Central memory CD8-positive, alpha-beta T cell (primary cell): ENCODE data around the gene TVP23A.
A peak's percentile ranks its signal among the peaks of the same experiment; 100 is the strongest.

Experiments
- ATAC-seq: fragments of 150-1000 bp; cut with Tn5 transposase; replicated peaks from 2 replicates; pipeline ENCODE4 v1.10.0; 2022; ENCODE audit warnings: mild to moderate bottlenecking, moderate FRiP score, moderate number of reproducible peaks; ENCODE audit not compliant: poor library complexity, severe bottlenecking; ENCODE audit errors: extremely low read depth
- DNase-seq, 2 donors: peaks; one replicate each; pipeline ENCODE4 v3.0.0; 2021; ENCODE audit warnings: low spot score in 2 of 2
- H3K27ac Mint-ChIP-seq: one replicate; pipeline ENCODE4 v1.8.0; 2022; ENCODE audit warnings: low read depth, mild to moderate bottlenecking, moderate library complexity, mixed read lengths
- H3K27me3 Mint-ChIP-seq: one replicate; pipeline ENCODE4 v1.8.0; 2022; ENCODE audit warnings: mixed read lengths
- H3K36me3 Mint-ChIP-seq: one replicate; pipeline ENCODE4 v1.8.0; 2022; ENCODE audit warnings: mild to moderate bottlenecking, moderate library complexity, mixed read lengths; ENCODE audit not compliant: insufficient read depth
- H3K4me1 Mint-ChIP-seq: one replicate; pipeline ENCODE4 v1.8.0; 2022; ENCODE audit warnings: mixed read lengths
- H3K4me3 Mint-ChIP-seq: one replicate; pipeline ENCODE4 v1.8.0; 2022; ENCODE audit warnings: mild to moderate bottlenecking, moderate library complexity, mixed read lengths
- H3K9me3 Mint-ChIP-seq: one replicate; pipeline ENCODE4 v1.8.0; 2022; ENCODE audit warnings: mixed read lengths

TVP23A gene

GRCh38 chr16:10776280-10776679, 42.3 kb downstream of the TVP23A start:
- Mint-ChIP-seq H3K9me3 (no peaks in the 10 kb centered on the region), H3K36me3 (no peaks in the 10 kb centered on the region), H3K4me3 (peak overlapping the region; percentile 8), H3K27me3 (no peaks in the 10 kb centered on the region), H3K4me1 (peaks cover 16% of the 10 kb centered on the region), H3K27ac (peak overlapping the region; percentile 59)
- DNase-seq (no peak), ATAC-seq (peak; percentile 92)

- ATAC-seq (peak; percentile 52), DNase-seq (no peak)
- Mint-ChIP-seq H3K27ac (no peak overlapping the region), H3K27me3 (no peaks in the 10 kb centered on the region), H3K9me3 (no peaks in the 10 kb centered on the region), H3K4me1 (peaks cover 35% of the 10 kb centered on the region), H3K36me3 (peaks cover 9% of the 10 kb centered on the region), H3K4me3 (no peak overlapping the region)
These were observed 47.7 kb downstream of the TVP23A start for GRCh38 chr16:10770907-10771306.

DNA sequence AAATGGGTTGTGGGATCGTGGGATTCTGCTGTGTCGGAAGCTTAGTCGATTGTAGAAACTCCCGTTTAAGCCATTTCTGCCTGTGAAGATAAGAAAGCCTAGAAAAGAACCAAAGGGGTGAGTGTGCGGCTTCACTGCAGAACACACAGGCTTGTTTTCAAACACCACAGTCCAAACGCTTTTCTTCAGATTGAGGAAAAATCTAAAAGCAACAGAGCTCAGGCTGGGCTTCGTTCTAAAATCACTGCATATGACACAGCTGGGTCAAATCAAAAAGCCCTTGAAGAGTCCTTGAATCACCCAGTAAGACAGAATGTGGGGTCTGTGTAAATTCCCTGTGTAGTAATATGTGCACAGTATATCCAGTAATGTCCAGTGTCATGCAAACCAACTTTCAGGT, 49.2 kb downstream of the TVP23A start:
- Mint-ChIP-seq H3K4me1 (peaks cover 42% of the 10 kb centered on the region), H3K9me3 (no peaks in the 10 kb centered on the region), H3K4me3 (no peak overlapping the region), H3K36me3 (peaks cover 12% of the 10 kb centered on the region), H3K27ac (no peak overlapping the region), H3K27me3 (no peaks in the 10 kb centered on the region)
- ATAC-seq: no peak
- DNase-seq: no peak

GRCh38 chr16:10767127-10767526, 51.5 kb downstream of the TVP23A start:
- H3K27ac Mint-ChIP-seq: peak overlapping the region; percentile 46
- no peaks in the 10 kb centered on the region for H3K9me3 Mint-ChIP-seq
- H3K4me3 Mint-ChIP-seq: no peak overlapping the region
- ATAC-seq (no peak), DNase-seq (no peak)
- H3K27me3 Mint-ChIP-seq: no peaks in the 10 kb centered on the region
- peaks cover 52% of the 10 kb centered on the region for H3K4me1 Mint-ChIP-seq
- peaks cover 25% of the 10 kb centered on the region for H3K36me3 Mint-ChIP-seq

- Mint-ChIP-seq H3K27ac (peak overlapping the region; percentile 99), H3K9me3 (no peaks in the 10 kb centered on the region), H3K27me3 (no peaks in the 10 kb centered on the region), H3K36me3 (peaks cover 36% of the 10 kb centered on the region), H3K4me3 (peak overlapping the region; percentile 60), H3K4me1 (peaks cover 44% of the 10 kb centered on the region)
- peak; percentile 18 to 64 for DNase-seq
- peak; percentile 91 for ATAC-seq
These were observed 52.8 kb downstream of the TVP23A start for GRCh38 chr16:10765772-10766171.

GRCh38 chr16:10763456-10763855, 55.1 kb downstream of the TVP23A start:
- no peaks in the 10 kb centered on the region for H3K9me3 Mint-ChIP-seq
- no peak for DNase-seq
- H3K4me1 Mint-ChIP-seq: peaks cover 42% of the 10 kb centered on the region
- H3K4me3 Mint-ChIP-seq: no peak overlapping the region
- H3K27me3 Mint-ChIP-seq: no peaks in the 10 kb centered on the region
- no peak for ATAC-seq
- no peak overlapping the region for H3K27ac Mint-ChIP-seq
- H3K36me3 Mint-ChIP-seq: peaks cover 50% of the 10 kb centered on the region

DNA sequence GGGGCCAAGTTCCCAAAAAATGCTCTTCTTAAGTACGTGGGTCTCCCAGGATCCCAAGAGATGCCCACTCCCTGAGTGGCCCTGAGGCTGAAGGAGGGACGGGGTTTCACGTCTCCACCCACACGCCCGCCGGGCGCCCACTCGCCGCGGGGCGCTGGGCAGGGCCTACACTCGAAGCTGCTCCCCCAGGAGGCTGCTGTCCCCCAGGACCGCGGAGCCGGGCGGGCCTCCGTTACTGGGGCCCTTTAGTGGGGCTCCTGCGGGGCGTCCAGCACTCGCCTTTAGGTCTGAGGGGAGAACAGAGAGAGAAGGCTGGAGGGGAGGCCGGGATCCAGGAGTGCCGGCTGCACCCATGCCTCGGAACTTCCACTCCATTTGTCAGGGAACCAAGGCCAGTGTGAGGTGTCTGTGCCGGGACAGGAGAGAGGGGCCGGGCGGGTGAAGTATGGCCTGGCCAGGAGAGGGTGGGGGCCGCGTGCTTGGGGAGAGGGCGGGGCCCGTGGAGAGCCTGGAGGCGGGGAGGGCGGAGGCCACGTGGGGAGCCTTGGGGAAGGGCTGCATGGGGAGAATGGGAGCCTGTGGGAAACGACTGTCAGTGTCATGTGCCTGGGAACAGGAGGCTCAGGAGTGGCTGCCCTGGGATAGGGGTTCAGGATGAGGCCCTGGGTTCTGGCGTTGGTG, 56.1 kb downstream of the TVP23A start:
- DNase-seq (no peak), ATAC-seq (no peak)
- no peak overlapping the region for H3K4me3 Mint-ChIP-seq
- H3K4me1 Mint-ChIP-seq: peaks cover 36% of the 10 kb centered on the region
- peaks cover 60% of the 10 kb centered on the region for H3K36me3 Mint-ChIP-seq
- H3K27me3 Mint-ChIP-seq: no peaks in the 10 kb centered on the region
- H3K9me3 Mint-ChIP-seq: no peaks in the 10 kb centered on the region
- no peak overlapping the region for H3K27ac Mint-ChIP-seq

- Mint-ChIP-seq H3K27me3 (no peaks in the 10 kb centered on the region), H3K27ac (no peak overlapping the region), H3K4me1 (peaks cover 28% of the 10 kb centered on the region), H3K36me3 (peaks cover 70% of the 10 kb centered on the region), H3K9me3 (no peaks in the 10 kb centered on the region), H3K4me3 (no peak overlapping the region)
- no peak for ATAC-seq
- no peak for DNase-seq
These were observed 57.2 kb downstream of the TVP23A start for GRCh38 chr16:10761373-10761772.

- H3K9me3 Mint-ChIP-seq: no peaks in the 10 kb centered on the region
- no peak for ATAC-seq
- H3K27me3 Mint-ChIP-seq: no peaks in the 10 kb centered on the region
- no peak overlapping the region for H3K27ac Mint-ChIP-seq
- peaks cover 23% of the 10 kb centered on the region for H3K4me1 Mint-ChIP-seq
- no peak overlapping the region for H3K4me3 Mint-ChIP-seq
- peaks cover 66% of the 10 kb centered on the region for H3K36me3 Mint-ChIP-seq
- no peak for DNase-seq
These were observed 57.7 kb downstream of the TVP23A start for GRCh38 chr16:10760858-10761257.

GRCh38 chr16:10756574-10756973, 62.0 kb downstream of the TVP23A start:
- ATAC-seq: no peak
- no peak for DNase-seq
- H3K4me3 Mint-ChIP-seq: no peak overlapping the region
- H3K27ac Mint-ChIP-seq: no peak overlapping the region
- H3K9me3 Mint-ChIP-seq: no peaks in the 10 kb centered on the region
- H3K36me3 Mint-ChIP-seq: peaks cover 68% of the 10 kb centered on the region
- peaks cover 10% of the 10 kb centered on the region for H3K4me1 Mint-ChIP-seq
- no peaks in the 10 kb centered on the region for H3K27me3 Mint-ChIP-seq

- DNase-seq (no peak), ATAC-seq (no peak)
- Mint-ChIP-seq H3K9me3 (no peaks in the 10 kb centered on the region), H3K4me1 (peaks cover 10% of the 10 kb centered on the region), H3K27ac (no peak overlapping the region), H3K36me3 (peaks cover 66% of the 10 kb centered on the region), H3K27me3 (no peaks in the 10 kb centered on the region), H3K4me3 (no peak overlapping the region)
These were observed 63.7 kb downstream of the TVP23A start for GRCh38 chr16:10754941-10755340.

- Mint-ChIP-seq H3K27me3 (no peaks in the 10 kb centered on the region), H3K4me3 (no peak overlapping the region)
- DNase-seq: no peak
These were observed 64.9 kb downstream of the TVP23A start for GRCh38 chr16:10753670-10754069.

DNA sequence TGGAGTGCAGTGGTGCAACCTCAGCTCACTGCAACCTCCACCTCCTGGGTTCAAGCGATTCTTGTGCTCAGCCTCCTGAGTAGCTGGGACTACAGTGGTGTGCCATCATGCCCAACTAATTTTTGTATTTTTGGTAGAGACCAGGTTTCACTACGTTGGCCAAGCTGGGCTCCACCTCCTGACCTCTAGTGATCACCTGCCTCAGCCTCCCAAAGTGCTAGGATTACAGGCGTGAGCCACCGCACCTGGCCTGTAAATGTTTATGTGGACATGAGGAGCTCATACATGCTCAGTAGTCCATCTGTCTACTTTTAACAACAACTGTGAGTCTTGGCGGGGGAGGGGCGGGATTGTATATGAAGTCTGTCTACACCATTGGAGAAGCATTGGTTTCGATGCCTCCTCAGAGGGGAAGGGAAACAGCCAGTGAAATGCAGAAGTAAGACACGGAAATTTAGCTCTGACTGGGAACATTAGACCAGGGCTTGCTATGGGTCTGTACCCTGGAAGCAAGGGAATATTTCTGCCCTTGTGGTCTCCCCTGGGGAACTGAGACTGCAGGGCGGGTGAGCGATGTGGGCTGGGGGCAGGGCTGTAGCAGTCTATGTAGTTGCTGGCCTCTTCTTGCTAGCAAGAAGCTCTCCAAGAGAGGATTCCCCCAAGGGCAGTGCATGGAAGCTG, 65.6 kb downstream of the TVP23A start:
- no peaks in the 10 kb centered on the region for H3K9me3 Mint-ChIP-seq
- H3K4me3 Mint-ChIP-seq: no peak overlapping the region
- H3K27ac Mint-ChIP-seq: peak overlapping the region; percentile 44
- H3K4me1 Mint-ChIP-seq: peaks cover 10% of the 10 kb centered on the region
- peaks cover 67% of the 10 kb centered on the region for H3K36me3 Mint-ChIP-seq
- peak; percentile 43 for ATAC-seq
- no peak for DNase-seq
- no peaks in the 10 kb centered on the region for H3K27me3 Mint-ChIP-seq

More at GRCh38 chr16:10753670-10754069, 64.9 kb downstream of the TVP23A start:
- ATAC-seq: no peak
- Mint-ChIP-seq H3K27ac (peak overlapping the region; percentile 44), H3K9me3 (no peaks in the 10 kb centered on the region), H3K4me1 (peaks cover 10% of the 10 kb centered on the region), H3K36me3 (peaks cover 68% of the 10 kb centered on the region)
